GM23338 (cell line): Measurements from ENCODE around the gene NET1. TPM values are rescaled to one million over a fixed set of nuclear protein-coding genes. Genes with fewer than 3 reads are reported as not detected.

Experiments used
- ATAC-seq: fragments of 200-7000 bp; cut with Tn5 transposase; 3 replicates; pipeline ENCODE4 v1.9.1; 2020
- DNase-seq: peaks from one replicate; pipeline ENCODE4 v3.0.0-alpha.2; 2015; ENCODE audit warnings: low spot score
- H2AFZ ChIP-seq: fragments of 200-600 bp; sonication (generic); 2 replicates; pipeline ENCODE4 v1.8.0; 2016; ENCODE audit warnings: antibody characterized with exemption, mild to moderate bottlenecking, moderate library complexity
- H3F3A ChIP-seq: fragments of 200-600 bp; sonication (generic); replicated peaks from 2 replicates; pipeline ENCODE4 v1.8.0; 2017; ENCODE audit warnings: antibody characterized with exemption, mixed run types, low read depth
- H3K27ac ChIP-seq: fragments of 200-600 bp; sonication (generic); 2 replicates; pipeline ENCODE4 v1.6.1; 2016; ENCODE audit warnings: low read depth
- H3K27me3 ChIP-seq: fragments of 200-600 bp; sonication (generic); 2 replicates; pipeline ENCODE4 v1.8.0; 2016; ENCODE audit warnings: mild to moderate bottlenecking, mixed run types, moderate library complexity; ENCODE audit not compliant: insufficient read depth
- H3K36me3 ChIP-seq: fragments of 200-600 bp; sonication (generic); 2 replicates; pipeline ENCODE4 v1.8.0; 2016; ENCODE audit warnings: mild to moderate bottlenecking; ENCODE audit not compliant: insufficient read depth
- H3K4me1 ChIP-seq: fragments of 200-600 bp; sonication (generic); 2 replicates; pipeline ENCODE4 v1.8.0; 2016; ENCODE audit warnings: mild to moderate bottlenecking, moderate library complexity; ENCODE audit not compliant: insufficient read depth
- H3K4me2 ChIP-seq: fragments of 200-600 bp; sonication (generic); 2 replicates; pipeline ENCODE4 v1.7.1; 2017; ENCODE audit warnings: mixed run types
- H3K4me3 ChIP-seq: fragments of 200-600 bp; sonication (generic); 2 replicates; pipeline ENCODE4 v1.6.1; 2016; ENCODE audit warnings: mixed run types
- H3K79me2 ChIP-seq: fragments of 200-600 bp; sonication (generic); replicated peaks from 2 replicates; pipeline ENCODE4 v1.8.0; 2017; ENCODE audit warnings: mild to moderate bottlenecking; ENCODE audit not compliant: insufficient read depth
- H3K9me2 ChIP-seq: fragments of 200-600 bp; sonication (generic); 2 replicates; pipeline ENCODE4 v1.8.0; 2017; ENCODE audit not compliant: insufficient read depth
- H4K20me1 ChIP-seq: fragments of 200-600 bp; sonication (generic); replicated peaks from 2 replicates; pipeline ENCODE4 v1.8.0; 2017; ENCODE audit warnings: mild to moderate bottlenecking; ENCODE audit not compliant: insufficient read depth
- H3K27ac Mint-ChIP-seq: 2 replicates; pipeline ENCODE4 v1.8.0; 2020; ENCODE audit warnings: inconsistent platforms, mild to moderate bottlenecking, moderate library complexity, mixed read lengths
- H3K27me3 Mint-ChIP-seq: 3 replicates; pipeline ENCODE4 v1.8.0; 2022; ENCODE audit warnings: low read depth, mild to moderate bottlenecking, moderate library complexity, mixed read lengths, inconsistent platforms; ENCODE audit not compliant: insufficient read depth, poor library complexity
- H3K36me3 Mint-ChIP-seq: 3 replicates; pipeline ENCODE4 v1.8.0; 2021; ENCODE audit warnings: low read depth, mild to moderate bottlenecking, inconsistent platforms, moderate library complexity, mixed read lengths
- H3K4me1 Mint-ChIP-seq: 3 replicates; pipeline ENCODE4 v1.8.0; 2020; ENCODE audit warnings: mild to moderate bottlenecking, inconsistent platforms, mixed read lengths
- H3K4me3 Mint-ChIP-seq: 3 replicates; pipeline ENCODE4 v1.8.0; 2021; ENCODE audit warnings: moderate library complexity, mild to moderate bottlenecking, inconsistent platforms, mixed read lengths
- H3K9me3 Mint-ChIP-seq: 3 replicates; pipeline ENCODE4 v1.8.0; 2020; ENCODE audit warnings: moderate library complexity, mild to moderate bottlenecking, inconsistent platforms, mixed read lengths
- STAT1 ChIP-seq: IDR thresholded peaks from one replicate; pipeline ENCODE4 v1.6.1; 2016; ENCODE audit warnings: antibody characterized with exemption; ENCODE audit not compliant: unreplicated experiment
- ZNF114 ChIP-seq: fragments of 250-450 bp; sonication (Bioruptor Pico); IDR thresholded peaks from 2 replicates; pipeline ENCODE4 v1.5.0; 2020; ENCODE audit warnings: mild to moderate bottlenecking, moderate library complexity
- ZNF331 ChIP-seq: fragments of 250-450 bp; sonication (Bioruptor Pico); IDR thresholded peaks from 2 replicates; pipeline ENCODE4 v1.5.0; 2020; ENCODE audit warnings: low read depth, mild to moderate bottlenecking, moderate library complexity
- polyA plus RNA-seq: library from polyadenylated mRNA; unstranded; fragments of >200 nt; fragmentation: Nextera tagmentation; extraction: Ambion mirVana; gene quantifications from 2 replicates; pipeline ENCODE4 v1.2.1, GENCODE V29; 2016
- total RNA-seq: library from RNA; depleted of rRNA; stranded (reverse); fragments of >200 nt; shearing (Covaris generic); gene quantifications from 2 replicates; pipeline ENCODE4 v1.2.3, GENCODE V29; 2014
- TF ChIP-seq, protein P1 (sequence below): IDR thresholded peaks from 2 replicates; pipeline ENCODE4 v1.6.1; 2016; ENCODE audit warnings: antibody characterized with exemption
- TF ChIP-seq, protein P2 (sequence below), 2 experiments: fragments of 200-600 bp in 1 of 2; sonication (generic) in 1 of 2; conservative IDR thresholded peaks; 2 replicates each; pipeline versions ENCODE4 v1.5.1 to v1.6.1; 2016 to 2017; ENCODE audit warnings: antibody characterized with exemption in 2 of 2, low read depth in 2 of 2, mild to moderate bottlenecking in 2 of 2, moderate library complexity in 1 of 2
- TF ChIP-seq, protein P3 (sequence below): fragments of 250-450 bp; sonication (Bioruptor Pico); IDR thresholded peaks from 2 replicates; pipeline ENCODE4 v1.5.0; 2020; ENCODE audit warnings: mild to moderate bottlenecking, moderate library complexity
- TF ChIP-seq, protein P4 (sequence below): IDR thresholded peaks from one replicate; pipeline ENCODE4 v1.6.1; 2018; ENCODE audit warnings: antibody characterized with exemption; ENCODE audit not compliant: unreplicated experiment

Gene NET1
- total and polyA plus RNA-seq, 2 experiments from 2014 or later = 47.9 to 93.9 TPM

DNA sequence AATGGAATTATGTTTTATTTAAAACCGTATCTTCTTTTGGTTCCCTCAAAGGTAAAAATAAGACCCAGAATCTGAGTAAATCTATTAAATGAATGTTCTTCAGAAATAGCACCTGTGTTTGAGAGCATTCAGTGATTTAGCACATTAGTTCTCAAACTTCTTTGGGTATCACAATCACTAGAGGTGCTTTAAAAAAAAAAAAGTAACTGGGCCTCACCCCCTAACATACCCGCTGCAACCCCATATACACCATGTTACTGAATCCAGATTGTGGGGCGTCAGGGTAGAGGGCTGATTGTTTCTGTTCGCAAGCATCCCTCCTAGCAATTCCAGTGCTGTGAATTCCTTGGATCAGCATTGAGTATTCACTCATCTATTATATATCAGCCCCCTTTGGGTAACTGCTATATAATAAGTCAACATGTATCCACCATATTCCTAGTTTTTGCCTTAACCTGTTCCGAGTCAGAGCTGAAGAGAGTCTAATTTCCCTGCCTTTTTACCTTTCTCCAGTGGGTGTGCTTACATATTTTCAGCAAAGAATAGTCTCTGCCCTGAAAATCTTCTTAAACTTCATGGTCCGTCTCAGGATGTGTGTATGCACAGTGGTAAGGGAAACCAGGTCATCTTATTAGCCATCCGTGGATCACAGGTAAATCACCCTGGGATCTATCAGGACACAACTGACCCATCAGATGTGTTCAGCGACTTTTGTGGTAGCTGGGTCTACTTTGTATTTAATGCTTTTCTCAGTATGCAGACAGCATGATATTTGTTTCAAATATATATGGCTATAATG lies 46.8 kb downstream of the NET1 start:
- peaks cover 44% of the 10 kb centered on the region for H3K36me3 ChIP-seq
- no peaks in the 10 kb centered on the region for H3F3A ChIP-seq
- no peaks in the 10 kb centered on the region for H4K20me1 ChIP-seq
- H3K4me1 ChIP-seq = peaks cover 8% of the 10 kb centered on the region
- no peak overlapping the region for H3K27ac ChIP-seq
- no peak for DNase-seq
- Mint-ChIP-seq H3K4me3 (no peak overlapping the region), H3K36me3 (peaks cover 90% of the 10 kb centered on the region), H3K9me3 (peaks cover 16% of the 10 kb centered on the region), H3K27ac (no peak overlapping the region), H3K27me3 (peaks cover 8% of the 10 kb centered on the region), H3K4me1 (peaks cover 20% of the 10 kb centered on the region)
- ATAC-seq = no peak
- no peak overlapping the region for H2AFZ ChIP-seq
- no peaks in the 10 kb centered on the region for H3K27me3 ChIP-seq
- no peak overlapping the region for H3K4me3 ChIP-seq
- H3K4me2 ChIP-seq = no peak overlapping the region
- H3K9me2 ChIP-seq = peaks cover 5% of the 10 kb centered on the region; the same call in 1 of the 2 replicates
- no peaks in the 10 kb centered on the region; the same call in 1 of the 2 replicates for H3K79me2 ChIP-seq
- no peak for TF ChIP-seq STAT1
- no peak for TF ChIP-seq ZNF114 (CRISPR knock-in tag)
- no peak for TF ChIP-seq ZNF331 (CRISPR knock-in tag)
- TF ChIP-seq, protein P1, sequence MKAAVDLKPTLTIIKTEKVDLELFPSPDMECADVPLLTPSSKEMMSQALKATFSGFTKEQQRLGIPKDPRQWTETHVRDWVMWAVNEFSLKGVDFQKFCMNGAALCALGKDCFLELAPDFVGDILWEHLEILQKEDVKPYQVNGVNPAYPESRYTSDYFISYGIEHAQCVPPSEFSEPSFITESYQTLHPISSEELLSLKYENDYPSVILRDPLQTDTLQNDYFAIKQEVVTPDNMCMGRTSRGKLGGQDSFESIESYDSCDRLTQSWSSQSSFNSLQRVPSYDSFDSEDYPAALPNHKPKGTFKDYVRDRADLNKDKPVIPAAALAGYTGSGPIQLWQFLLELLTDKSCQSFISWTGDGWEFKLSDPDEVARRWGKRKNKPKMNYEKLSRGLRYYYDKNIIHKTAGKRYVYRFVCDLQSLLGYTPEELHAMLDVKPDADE = no peak
- TF ChIP-seq, protein P2, sequence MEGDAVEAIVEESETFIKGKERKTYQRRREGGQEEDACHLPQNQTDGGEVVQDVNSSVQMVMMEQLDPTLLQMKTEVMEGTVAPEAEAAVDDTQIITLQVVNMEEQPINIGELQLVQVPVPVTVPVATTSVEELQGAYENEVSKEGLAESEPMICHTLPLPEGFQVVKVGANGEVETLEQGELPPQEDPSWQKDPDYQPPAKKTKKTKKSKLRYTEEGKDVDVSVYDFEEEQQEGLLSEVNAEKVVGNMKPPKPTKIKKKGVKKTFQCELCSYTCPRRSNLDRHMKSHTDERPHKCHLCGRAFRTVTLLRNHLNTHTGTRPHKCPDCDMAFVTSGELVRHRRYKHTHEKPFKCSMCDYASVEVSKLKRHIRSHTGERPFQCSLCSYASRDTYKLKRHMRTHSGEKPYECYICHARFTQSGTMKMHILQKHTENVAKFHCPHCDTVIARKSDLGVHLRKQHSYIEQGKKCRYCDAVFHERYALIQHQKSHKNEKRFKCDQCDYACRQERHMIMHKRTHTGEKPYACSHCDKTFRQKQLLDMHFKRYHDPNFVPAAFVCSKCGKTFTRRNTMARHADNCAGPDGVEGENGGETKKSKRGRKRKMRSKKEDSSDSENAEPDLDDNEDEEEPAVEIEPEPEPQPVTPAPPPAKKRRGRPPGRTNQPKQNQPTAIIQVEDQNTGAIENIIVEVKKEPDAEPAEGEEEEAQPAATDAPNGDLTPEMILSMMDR (conservative IDR thresholded peaks at IDR 0.05; ENCODE audit: low read depth in 2 of 2) = no peak
- TF ChIP-seq, protein P3, sequence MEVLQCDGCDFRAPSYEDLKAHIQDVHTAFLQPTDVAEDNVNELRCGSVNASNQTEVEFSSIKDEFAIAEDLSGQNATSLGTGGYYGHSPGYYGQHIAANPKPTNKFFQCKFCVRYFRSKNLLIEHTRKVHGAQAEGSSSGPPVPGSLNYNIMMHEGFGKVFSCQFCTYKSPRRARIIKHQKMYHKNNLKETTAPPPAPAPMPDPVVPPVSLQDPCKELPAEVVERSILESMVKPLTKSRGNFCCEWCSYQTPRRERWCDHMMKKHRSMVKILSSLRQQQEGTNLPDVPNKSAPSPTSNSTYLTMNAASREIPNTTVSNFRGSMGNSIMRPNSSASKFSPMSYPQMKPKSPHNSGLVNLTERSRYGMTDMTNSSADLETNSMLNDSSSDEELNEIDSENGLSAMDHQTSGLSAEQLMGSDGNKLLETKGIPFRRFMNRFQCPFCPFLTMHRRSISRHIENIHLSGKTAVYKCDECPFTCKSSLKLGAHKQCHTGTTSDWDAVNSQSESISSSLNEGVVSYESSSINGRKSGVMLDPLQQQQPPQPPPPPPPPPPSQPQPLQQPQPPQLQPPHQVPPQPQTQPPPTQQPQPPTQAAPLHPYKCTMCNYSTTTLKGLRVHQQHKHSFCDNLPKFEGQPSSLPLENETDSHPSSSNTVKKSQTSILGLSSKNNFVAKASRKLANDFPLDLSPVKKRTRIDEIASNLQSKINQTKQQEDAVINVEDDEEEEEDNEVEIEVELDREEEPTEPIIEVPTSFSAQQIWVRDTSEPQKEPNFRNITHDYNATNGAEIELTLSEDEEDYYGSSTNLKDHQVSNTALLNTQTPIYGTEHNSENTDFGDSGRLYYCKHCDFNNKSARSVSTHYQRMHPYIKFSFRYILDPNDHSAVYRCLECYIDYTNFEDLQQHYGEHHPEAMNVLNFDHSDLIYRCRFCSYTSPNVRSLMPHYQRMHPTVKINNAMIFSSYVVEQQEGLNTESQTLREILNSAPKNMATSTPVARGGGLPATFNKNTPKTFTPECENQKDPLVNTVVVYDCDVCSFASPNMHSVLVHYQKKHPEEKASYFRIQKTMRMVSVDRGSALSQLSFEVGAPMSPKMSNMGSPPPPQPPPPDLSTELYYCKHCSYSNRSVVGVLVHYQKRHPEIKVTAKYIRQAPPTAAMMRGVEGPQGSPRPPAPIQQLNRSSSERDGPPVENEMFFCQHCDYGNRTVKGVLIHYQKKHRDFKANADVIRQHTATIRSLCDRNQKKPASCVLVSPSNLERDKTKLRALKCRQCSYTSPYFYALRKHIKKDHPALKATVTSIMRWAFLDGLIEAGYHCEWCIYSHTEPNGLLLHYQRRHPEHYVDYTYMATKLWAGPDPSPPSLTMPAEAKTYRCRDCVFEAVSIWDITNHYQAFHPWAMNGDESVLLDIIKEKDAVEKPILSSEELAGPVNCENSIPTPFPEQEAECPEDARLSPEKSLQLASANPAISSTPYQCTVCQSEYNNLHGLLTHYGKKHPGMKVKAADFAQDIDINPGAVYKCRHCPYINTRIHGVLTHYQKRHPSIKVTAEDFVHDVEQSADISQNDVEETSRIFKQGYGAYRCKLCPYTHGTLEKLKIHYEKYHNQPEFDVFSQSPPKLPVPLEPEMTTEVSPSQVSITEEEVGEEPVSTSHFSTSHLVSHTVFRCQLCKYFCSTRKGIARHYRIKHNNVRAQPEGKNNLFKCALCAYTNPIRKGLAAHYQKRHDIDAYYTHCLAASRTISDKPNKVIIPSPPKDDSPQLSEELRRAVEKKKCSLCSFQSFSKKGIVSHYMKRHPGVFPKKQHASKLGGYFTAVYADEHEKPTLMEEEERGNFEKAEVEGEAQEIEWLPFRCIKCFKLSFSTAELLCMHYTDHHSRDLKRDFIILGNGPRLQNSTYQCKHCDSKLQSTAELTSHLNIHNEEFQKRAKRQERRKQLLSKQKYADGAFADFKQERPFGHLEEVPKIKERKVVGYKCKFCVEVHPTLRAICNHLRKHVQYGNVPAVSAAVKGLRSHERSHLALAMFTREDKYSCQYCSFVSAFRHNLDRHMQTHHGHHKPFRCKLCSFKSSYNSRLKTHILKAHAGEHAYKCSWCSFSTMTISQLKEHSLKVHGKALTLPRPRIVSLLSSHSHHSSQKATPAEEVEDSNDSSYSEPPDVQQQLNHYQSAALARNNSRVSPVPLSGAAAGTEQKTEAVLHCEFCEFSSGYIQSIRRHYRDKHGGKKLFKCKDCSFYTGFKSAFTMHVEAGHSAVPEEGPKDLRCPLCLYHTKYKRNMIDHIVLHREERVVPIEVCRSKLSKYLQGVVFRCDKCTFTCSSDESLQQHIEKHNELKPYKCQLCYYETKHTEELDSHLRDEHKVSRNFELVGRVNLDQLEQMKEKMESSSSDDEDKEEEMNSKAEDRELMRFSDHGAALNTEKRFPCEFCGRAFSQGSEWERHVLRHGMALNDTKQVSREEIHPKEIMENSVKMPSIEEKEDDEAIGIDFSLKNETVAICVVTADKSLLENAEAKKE = no peak
- TF ChIP-seq, protein P4, sequence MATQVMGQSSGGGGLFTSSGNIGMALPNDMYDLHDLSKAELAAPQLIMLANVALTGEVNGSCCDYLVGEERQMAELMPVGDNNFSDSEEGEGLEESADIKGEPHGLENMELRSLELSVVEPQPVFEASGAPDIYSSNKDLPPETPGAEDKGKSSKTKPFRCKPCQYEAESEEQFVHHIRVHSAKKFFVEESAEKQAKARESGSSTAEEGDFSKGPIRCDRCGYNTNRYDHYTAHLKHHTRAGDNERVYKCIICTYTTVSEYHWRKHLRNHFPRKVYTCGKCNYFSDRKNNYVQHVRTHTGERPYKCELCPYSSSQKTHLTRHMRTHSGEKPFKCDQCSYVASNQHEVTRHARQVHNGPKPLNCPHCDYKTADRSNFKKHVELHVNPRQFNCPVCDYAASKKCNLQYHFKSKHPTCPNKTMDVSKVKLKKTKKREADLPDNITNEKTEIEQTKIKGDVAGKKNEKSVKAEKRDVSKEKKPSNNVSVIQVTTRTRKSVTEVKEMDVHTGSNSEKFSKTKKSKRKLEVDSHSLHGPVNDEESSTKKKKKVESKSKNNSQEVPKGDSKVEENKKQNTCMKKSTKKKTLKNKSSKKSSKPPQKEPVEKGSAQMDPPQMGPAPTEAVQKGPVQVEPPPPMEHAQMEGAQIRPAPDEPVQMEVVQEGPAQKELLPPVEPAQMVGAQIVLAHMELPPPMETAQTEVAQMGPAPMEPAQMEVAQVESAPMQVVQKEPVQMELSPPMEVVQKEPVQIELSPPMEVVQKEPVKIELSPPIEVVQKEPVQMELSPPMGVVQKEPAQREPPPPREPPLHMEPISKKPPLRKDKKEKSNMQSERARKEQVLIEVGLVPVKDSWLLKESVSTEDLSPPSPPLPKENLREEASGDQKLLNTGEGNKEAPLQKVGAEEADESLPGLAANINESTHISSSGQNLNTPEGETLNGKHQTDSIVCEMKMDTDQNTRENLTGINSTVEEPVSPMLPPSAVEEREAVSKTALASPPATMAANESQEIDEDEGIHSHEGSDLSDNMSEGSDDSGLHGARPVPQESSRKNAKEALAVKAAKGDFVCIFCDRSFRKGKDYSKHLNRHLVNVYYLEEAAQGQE = no peak
